Measurements from ENCODE around the gene COL24A1. TPM values are rescaled to one million over a fixed set of nuclear protein-coding genes. Genes with fewer than 3 reads are reported as not detected.

COL24A1 gene
- total RNA-seq, 1 experiment from 2014 or later, result not detected

- ChIA-PET RAD21 (ENCODE audit: low non-redundant PET in 1 of 2, low total read pairs in 2 of 2, uncharacterized antibody in 2 of 2, unreplicated experiment in 2 of 2) (no interaction called here), CTCF (no interaction called here), POLR2A (no interaction called here)
- no peak overlapping the region for H3K4me2 ChIP-seq (ENCODE audit: low read length)
- no TSS peak for BruUV-seq (replicated peaks)
- no peaks in the 10 kb centered on the region for H3K4me1 ChIP-seq (ENCODE audit: control insufficient read depth in 1 of 2, insufficient read depth in 2 of 2, low read length in 2 of 2)
- peak overlapping the region; percentile 83 for H2AFZ ChIP-seq (ENCODE audit: low read depth, low read length, poor library complexity, severe bottlenecking)
- H4K20me1 ChIP-seq (ENCODE audit: insufficient read depth), result no peaks in the 10 kb centered on the region
- no peak overlapping the region for H3K27ac ChIP-seq (ENCODE audit: low read depth, low read length)
- DNase-seq (ENCODE audit: low read depth, low spot score), result no peak
- no peaks in the 10 kb centered on the region for H3K36me3 ChIP-seq (ENCODE audit: control insufficient read depth in 1 of 2, insufficient read depth in 2 of 2, low read length in 2 of 2)
- no peak overlapping the region for H3K9ac ChIP-seq (ENCODE audit: low read length)
- TF ChIP-seq RAD21 (IDR thresholded peaks at IDR 0.05; ENCODE audit: low read depth) (peak; percentile 55), SIN3A (IDR thresholded peaks at IDR 0.05; ENCODE audit: low read depth) (no peak), POLR2A (IDR thresholded peaks at IDR 0.05; ENCODE audit: borderline replicate concordance, extremely low read depth, insufficient read depth, insufficient read length) (no peak), EZH2phosphoT487 (IDR thresholded peaks at IDR 0.05; ENCODE audit: borderline replicate concordance) (no peak), REST (IDR thresholded peaks at IDR 0.05; ENCODE audit: low read depth) (no peak), ELF1 (IDR thresholded peaks at IDR 0.05; ENCODE audit: borderline replicate concordance, low read depth) (no peak), CEBPB (IDR thresholded peaks at IDR 0.05; ENCODE audit: low read depth) (no peak), MAX (IDR thresholded peaks at IDR 0.05) (no peak), CBX3 (IDR thresholded peaks at IDR 0.05; ENCODE audit: low read depth) (no peak), EGR1 (IDR thresholded peaks at IDR 0.05; ENCODE audit: low read depth) (no peak), CTCF (IDR thresholded peaks at IDR 0.05 in 2 of 3, conservative IDR thresholded peaks at IDR 0.05 in 1 of 3; ENCODE audit: borderline replicate concordance in 1 of 3, insufficient read depth in 1 of 3, low read depth in 2 of 3, low read length in 2 of 3) (peak; percentile 26 to 51 (median 42); a peak in 4 of 6 replicates), EZH2 (IDR thresholded peaks at IDR 0.05) (no peak)
- H3K9me2 ChIP-seq (ENCODE audit: insufficient read depth), result no peaks in the 10 kb centered on the region
- peak; percentile 76 for ATAC-seq
- no peaks in the 10 kb centered on the region for H3K79me2 ChIP-seq (ENCODE audit: insufficient read depth, low read length)
- H3K27me3 ChIP-seq (ENCODE audit: insufficient read depth, low read length), result no peaks in the 10 kb centered on the region
- H3K9me3 ChIP-seq (ENCODE audit: control insufficient read depth in 1 of 2, insufficient read depth in 1 of 2, low read depth in 1 of 2, low read length in 2 of 2), result no peaks in the 10 kb centered on the region
- intact Hi-C loops (cut with micrococcal nuclease), result loop anchor here (10.0 kb wide), 1 partner anchor 580 kb away; no protein-coding TSS in a partner anchor
- H3K4me3 ChIP-seq (replicated peaks in 1 of 2; ENCODE audit: low read depth in 1 of 2, low read length in 2 of 2), result no peak overlapping the region
Observed at GRCh38 chr1:85884372-85885035, 272.1 kb downstream of the COL24A1 start.

Data from HCT116 (cell line).